KOPT-K1 (cell line): ENCODE data around the gene JARID2.

Experiments
- H3K27ac ChIP-seq: fragments of 200-600 bp; sonication (generic); 2 replicates; pipeline ENCODE4 v1.5.1; 2016; ENCODE audit warnings: antibody characterized with exemption, mild to moderate bottlenecking, low read depth, low read length; ENCODE audit not compliant: poor library complexity, severe bottlenecking
- H3K36me3 ChIP-seq: fragments of 200-600 bp; sonication (generic); 2 replicates; pipeline ENCODE4 v1.5.1; 2017; ENCODE audit warnings: antibody characterized with exemption, mild to moderate bottlenecking, low read length, moderate library complexity; ENCODE audit not compliant: insufficient read depth
- H3K9me3 ChIP-seq: fragments of 200-600 bp; sonication (generic); 2 replicates; pipeline ENCODE4 v1.5.1; 2017; ENCODE audit warnings: antibody characterized with exemption, low read length, mild to moderate bottlenecking; ENCODE audit not compliant: insufficient read depth, poor library complexity, severe bottlenecking

JARID2 gene

DNA sequence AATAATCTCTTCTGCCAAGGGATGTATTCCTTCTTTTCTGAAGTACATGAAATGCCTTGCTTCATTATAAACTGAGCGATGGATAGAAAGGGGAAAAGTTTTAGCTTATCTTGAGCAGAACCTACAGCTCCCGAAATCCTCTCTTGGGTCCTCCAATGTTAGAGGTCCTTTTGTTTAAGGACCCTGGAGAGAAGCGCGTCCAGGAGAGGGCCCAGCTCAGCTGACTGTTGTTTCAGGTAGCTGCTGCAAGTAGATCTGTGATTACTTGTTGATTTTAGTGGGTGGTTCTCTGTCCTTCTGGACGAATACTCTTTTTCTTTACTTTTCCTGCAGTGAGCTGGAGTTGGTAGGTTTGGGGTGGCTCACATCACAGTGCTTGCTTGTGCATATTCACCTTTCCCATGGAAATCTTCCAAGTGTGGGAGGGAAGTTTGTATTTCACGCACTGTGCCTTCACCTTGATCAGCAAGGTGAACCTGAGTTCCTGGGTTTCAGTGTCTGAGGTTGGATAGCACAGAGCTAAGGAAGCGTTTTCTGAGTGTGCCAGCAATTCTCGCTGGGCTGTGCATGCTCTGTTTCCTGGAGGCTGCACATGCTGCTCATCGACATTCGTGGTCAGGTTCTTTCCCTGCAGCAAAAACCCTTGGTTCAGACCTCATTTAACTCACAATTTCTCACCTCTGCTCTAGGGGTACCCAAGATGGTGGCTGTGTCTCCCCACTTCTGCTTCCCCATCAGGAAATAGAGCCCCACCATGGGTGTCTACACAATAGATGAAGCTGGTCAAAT is 176.3 kb downstream of the JARID2 start:
- H3K27ac ChIP-seq, result peak overlapping the region; percentile 32
- H3K36me3 ChIP-seq, result peaks cover 48% of the 10 kb centered on the region
- peaks cover 37% of the 10 kb centered on the region for H3K9me3 ChIP-seq

DNA sequence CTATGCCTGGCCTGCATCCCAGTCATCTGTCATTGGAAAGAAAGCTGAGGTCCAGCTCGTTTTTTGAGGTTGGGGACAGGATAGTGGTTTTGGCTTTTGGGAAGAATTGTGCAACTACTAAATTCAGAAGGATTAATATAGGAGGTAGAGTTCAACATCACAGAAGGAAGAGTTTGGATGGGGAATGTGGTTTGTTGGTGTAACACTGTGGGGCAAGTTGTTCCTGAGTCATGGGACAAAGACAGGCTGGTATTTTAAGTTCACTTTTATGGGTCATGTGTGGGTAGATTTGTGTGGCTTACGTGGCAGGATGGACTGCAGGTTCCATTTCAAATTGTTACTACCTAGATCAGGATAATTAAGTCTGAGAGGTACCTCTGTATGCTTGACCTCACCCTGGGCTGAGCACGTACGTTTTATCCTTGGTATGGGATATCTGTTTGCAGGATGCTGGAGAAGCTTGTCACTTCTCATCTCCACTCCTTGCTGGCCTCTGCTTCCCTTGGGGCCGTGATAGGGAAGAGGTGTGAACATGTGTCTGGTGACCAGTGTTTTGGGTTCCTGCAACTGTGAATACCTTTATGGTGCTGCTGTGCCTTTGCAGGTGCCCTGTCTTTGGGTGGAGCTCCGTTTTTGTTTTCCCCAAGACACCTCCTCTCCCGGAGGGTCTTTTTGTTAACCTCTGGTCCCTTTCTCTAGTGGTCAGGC is 177.6 kb downstream of the JARID2 start:
- Histone ChIP-seq H3K27ac (no peak overlapping the region), H3K36me3 (peaks cover 35% of the 10 kb centered on the region), H3K9me3 (peaks cover 24% of the 10 kb centered on the region)

DNA sequence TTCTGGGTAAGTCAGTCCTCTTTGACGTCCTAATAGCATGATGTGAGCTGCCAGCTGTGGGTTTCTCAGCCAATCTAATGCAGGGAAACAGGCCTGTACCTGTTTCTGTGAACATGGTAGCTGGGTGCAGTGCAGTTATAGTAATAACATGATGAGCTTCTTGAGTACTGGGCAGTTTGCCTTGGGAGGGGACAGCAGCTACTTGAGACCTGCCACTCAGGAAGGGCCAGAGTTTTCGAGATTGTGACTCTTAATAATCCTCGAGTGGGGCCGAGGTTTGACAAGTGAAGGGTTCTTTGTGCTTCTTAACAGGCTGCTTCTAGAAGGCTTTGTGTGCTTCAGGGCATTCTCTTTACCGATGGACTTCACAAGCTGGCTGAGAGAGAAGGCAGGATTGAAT is 180.1 kb downstream of the JARID2 start:
- Histone ChIP-seq H3K9me3 (no peaks in the 10 kb centered on the region), H3K27ac (no peak overlapping the region), H3K36me3 (peaks cover 19% of the 10 kb centered on the region)

DNA sequence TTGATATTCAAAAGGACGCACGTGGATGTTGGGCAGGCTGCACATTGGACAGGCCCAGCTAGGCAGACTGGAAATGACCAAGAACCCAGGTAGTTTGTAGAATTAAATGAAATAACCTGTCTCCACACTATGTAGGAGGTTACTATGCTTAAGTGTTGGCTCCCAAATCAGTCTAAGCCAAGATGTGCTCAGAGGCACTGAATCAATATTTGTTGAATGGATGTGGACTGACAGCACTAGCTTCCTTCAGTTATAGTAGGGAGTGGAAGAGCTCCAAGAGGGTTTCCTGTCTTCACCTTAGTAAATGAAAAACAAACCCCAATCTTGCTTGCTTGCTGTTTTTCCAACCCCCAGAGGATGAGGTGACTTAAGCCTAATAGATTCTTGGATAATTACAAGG is 180.5 kb downstream of the JARID2 start:
- H3K9me3 ChIP-seq, result no peaks in the 10 kb centered on the region
- peaks cover 19% of the 10 kb centered on the region for H3K36me3 ChIP-seq
- no peak overlapping the region for H3K27ac ChIP-seq

DNA sequence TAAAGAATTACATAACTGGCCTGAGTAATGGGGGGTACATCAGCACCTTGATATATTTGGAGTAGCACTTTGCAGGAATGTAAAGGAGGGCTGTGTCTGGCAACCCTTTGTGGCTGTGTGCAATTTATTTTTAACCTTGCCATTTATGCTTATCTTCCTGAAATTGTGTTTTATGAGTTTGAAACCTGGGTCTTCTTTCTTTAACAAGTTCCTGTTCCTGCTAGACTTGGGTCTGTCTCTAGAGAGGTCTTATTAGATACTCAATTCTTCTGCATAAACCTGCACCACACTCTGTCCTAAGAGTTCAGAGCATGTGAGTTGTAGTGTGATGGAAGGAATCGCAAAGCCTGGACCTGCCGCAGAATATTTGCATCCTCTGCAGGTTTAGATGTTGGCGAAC is 181.0 kb downstream of the JARID2 start:
- Histone ChIP-seq H3K9me3 (no peaks in the 10 kb centered on the region), H3K27ac (no peak overlapping the region), H3K36me3 (peaks cover 19% of the 10 kb centered on the region)

DNA sequence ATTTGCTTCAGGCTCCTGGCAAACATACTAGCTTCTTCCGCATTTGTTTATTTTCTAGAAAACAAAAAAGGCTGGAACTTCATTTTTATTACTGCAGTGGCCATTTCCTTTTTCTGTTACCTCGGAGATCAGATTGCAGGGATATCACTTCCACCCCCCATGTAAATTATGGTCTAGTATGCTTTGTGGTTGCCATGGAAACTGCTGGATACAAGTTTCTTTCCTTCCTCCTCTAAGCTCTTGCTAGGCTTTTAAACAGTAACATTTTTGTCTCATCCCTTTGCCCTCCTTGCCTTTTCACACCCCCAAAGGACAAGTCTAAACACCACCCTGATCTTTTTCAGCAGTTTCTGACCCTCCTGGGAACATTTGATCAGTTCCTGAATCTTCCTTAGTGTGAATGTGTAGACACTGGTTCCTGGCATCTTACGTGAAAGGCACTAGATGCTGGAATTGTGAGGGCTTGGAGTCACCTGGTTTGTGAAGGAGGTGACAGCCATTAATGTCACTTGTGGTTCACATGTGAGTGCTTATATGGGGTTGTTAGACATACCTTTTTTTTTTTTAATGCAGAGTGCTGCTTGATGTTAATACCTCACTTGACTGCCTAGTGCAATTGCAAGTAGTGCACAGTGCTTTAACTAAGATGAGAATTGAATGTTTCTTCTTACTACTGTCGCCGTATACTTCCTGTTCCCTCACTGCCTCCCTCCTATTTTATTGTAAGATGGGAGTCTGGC is 181.6 kb downstream of the JARID2 start:
- Histone ChIP-seq H3K27ac (no peak overlapping the region), H3K36me3 (peaks cover 19% of the 10 kb centered on the region), H3K9me3 (no peaks in the 10 kb centered on the region)

DNA sequence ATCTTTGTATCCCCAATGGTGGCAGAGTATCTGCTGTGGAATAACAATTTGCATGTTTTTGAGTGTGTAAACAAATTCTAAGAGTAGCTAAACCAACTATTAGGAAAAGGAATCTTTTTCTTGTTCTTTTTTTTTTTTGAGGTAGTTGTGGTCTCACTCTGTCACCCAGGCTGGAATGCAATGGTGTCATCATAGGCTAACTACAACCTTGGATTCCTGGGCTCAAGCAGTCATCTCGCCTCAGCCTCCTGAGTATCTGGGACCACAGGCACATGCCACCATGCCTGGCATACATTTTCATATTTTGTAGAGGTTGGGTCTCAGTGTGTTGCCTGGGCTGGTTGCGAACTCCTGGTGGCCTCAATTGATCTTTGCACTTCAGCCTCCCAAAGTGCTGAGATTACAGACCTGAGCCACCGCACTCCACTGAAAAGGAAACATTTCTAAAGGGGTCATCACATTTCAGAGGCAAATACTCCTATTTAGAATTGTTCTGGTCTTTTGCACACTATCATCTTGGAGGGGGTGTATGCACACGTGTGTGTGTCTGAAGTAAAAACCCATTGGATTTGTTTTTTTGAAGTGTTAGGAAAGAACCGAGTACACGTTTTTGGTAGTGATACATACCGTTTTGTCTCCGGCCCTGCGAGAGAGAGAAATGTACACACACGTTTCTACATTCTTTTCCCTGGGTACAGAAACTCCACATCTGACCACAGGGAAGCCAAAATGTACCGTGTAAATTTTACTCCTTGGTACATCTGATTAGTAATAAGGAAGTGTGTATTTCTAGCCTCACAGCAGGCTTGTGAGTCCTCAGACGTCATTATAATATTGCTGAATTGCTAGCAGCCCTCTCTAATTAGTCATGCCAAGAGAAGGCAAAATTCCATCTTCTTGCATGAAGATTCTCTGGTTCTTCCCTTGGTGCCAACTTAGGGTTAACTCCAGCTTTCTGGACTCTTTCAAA is 183.6 kb downstream of the JARID2 start:
- peaks cover 10% of the 10 kb centered on the region; the same call in 1 of the 2 replicates for H3K36me3 ChIP-seq
- no peaks in the 10 kb centered on the region for H3K9me3 ChIP-seq
- H3K27ac ChIP-seq, result no peak overlapping the region

DNA sequence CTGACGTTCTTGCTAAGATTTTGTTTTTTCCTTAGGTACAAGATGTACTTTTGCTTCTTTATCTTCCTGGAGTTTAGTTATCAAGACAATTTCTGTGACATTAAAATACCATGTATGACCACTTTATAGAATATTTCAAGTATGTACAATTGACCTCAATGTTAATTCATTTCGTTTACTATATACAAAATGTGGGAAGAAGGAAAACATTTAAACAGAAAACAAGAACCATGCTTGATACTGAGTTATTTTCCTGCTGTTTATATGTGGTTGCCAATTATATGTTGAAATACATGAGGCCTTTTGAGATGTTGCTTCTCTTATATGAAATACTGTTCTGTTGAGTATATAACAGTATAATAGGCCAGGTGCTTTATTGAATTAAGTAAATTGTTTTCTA is 184.3 kb downstream of the JARID2 start:
- no peak overlapping the region for H3K27ac ChIP-seq
- 0 out of 2 replicates have a peak, but pooled peaks cover 3% of the 10 kb centered on the region for H3K36me3 ChIP-seq

DNA sequence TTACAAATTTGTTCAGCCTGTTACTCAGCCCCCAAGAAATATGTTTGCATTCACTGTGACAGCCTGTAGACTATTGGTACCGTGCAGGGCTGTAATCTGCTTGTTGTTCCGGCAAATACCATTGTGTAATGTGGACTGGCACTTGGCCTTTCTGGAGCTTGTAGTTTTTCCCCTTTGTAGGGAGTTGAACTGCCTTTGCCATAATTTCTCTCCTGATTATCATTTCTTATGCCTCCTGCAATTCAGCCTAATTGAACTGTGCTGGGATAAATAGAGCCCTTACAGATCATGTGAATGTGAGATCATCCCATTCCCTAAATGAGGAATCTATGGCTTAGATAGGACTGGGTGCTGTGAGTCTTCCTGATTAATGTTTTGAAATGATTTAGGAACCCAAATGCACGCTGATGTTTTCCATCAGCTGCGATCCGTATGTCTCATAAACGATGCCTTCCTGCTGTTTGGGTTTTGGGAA is 185.1 kb downstream of the JARID2 start:
- Histone ChIP-seq H3K9me3 (no peaks in the 10 kb centered on the region), H3K27ac (no peak overlapping the region), H3K36me3 (no peaks in the 10 kb centered on the region)

More for the DNA sequence above, 184.3 kb downstream of the JARID2 start:
- no peaks in the 10 kb centered on the region for H3K9me3 ChIP-seq

DNA sequence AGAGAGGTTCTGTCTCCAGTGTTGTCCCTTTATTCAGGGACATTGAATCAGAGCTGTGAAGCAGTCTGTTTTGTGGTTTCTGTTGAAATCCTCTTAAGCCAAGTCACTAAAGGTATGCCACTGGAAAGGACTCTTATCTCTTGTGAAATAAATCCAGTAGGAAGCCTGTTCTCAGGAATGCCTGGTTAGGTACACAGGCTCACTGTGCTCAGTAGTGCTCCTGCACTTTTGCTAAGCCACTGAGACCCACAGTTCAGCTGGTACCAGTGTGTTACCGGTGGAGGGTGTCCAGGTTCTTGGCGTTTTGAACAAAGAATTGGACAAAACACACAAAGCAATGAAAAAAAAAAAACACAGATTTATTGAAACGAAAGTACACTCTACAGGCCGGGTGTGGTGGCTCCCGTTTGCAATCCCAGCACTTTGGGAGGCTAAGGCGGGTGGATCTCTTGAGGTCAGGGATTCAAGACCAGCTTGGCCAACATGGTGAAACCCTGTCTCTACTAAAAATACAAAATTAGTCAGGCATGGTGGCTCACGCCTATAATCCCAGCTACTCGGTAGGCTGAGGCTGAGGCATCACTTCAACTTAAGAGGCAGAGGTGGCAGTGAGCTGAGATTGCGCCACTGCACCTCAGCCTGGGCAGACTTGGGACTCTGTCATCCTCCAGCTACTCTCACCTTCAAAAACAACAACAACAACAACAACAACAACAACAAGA is 186.1 kb downstream of the JARID2 start:
- Histone ChIP-seq H3K36me3 (no peaks in the 10 kb centered on the region), H3K9me3 (no peaks in the 10 kb centered on the region), H3K27ac (no peak overlapping the region)

DNA sequence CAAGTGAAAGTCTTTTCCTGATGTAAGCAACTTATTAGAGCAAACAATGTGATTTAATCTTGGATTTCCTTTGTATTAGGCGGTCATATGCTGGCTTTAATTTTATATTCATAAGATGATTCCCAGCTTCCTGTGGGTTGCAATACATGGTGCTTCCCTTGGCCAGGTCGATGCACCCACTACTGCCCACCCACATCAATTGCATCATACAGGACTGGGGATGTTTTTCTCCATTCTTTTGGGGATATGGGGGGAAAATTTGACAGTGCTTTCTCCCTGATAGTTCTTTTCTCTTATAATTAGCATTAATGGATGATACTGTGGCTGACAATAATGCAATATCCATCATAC is 187.6 kb downstream of the JARID2 start:
- no peak overlapping the region for H3K27ac ChIP-seq
- no peaks in the 10 kb centered on the region for H3K9me3 ChIP-seq
- no peaks in the 10 kb centered on the region for H3K36me3 ChIP-seq

DNA sequence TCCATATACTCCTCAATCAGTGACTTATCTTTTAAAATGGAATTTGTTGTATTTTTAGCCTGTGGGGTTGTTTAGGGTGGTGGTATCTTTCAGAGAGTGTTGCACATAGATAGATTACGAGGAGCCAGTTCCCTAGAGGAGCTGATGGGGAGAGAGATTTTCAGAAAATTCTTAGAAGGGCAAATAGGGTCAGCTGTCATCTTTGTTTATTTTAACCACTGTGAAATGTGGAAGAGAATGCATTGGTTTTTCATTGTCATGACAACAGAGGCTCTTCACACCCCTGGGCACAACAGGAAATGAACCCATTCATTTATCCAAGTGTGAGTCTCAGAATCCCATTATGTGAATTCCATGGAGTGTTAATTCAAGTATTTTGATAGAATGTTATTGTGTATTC is 188.4 kb downstream of the JARID2 start:
- Histone ChIP-seq H3K36me3 (no peaks in the 10 kb centered on the region), H3K9me3 (no peaks in the 10 kb centered on the region), H3K27ac (no peak overlapping the region)

DNA sequence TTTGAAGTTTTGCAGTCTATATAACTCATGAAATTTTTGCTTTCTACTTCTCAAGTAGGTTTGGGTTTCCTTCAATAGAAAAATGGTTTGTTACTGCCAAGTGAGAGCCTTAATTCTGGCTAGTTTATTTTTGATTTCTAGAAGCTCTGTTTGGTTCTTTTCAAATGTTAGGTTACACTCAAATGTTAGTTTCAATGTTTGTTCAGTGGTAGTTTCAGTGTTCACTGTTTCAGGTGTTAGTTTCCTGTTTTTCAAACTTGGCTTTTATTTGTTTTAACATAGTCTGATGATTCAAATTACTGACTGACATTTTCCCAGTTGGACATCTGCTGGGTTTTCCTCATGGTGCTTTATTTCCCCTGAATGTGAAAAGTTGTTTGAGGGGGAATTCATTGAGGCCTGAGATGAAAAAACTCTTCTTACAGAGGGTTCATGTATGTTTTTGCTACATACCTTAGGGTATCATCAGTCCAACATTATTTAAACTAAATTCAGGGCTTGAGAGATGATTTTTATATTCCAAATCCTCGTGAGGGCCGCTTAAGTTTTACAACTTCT is 189.0 kb downstream of the JARID2 start:
- no peaks in the 10 kb centered on the region for H3K9me3 ChIP-seq
- no peak overlapping the region for H3K27ac ChIP-seq
- H3K36me3 ChIP-seq, result no peaks in the 10 kb centered on the region

DNA sequence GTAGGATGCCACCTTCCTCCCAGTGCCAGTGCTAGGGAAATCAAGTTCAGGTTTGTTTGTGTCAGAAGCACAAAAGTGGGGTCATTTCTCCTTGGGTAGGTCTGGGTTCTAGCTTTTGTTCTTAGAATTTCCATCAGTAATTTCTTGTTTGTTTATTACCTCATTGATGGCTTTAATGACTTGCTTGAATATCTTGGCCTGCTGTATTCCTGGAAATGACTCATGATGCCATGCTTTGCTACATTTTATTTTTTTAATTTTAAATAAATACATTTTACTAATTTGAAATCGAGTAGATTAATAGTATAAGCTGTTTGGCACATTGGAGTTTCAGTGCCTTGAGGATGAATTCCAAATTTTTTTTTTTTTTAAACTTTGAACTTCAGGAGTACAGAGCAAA is 189.6 kb downstream of the JARID2 start:
- H3K27ac ChIP-seq, result no peak overlapping the region
- H3K9me3 ChIP-seq, result no peaks in the 10 kb centered on the region
- H3K36me3 ChIP-seq, result no peaks in the 10 kb centered on the region
